ENCODE measurements around the gene FOXC2. TPM values are rescaled to one million over a fixed set of nuclear protein-coding genes. Genes with fewer than 3 reads are reported as not detected.

FOXC2 gene
- total RNA-seq, 5 donors from 2014 or later (not counting 1 experiment from before 2014, with no cell fraction given) = not detected

DNA sequence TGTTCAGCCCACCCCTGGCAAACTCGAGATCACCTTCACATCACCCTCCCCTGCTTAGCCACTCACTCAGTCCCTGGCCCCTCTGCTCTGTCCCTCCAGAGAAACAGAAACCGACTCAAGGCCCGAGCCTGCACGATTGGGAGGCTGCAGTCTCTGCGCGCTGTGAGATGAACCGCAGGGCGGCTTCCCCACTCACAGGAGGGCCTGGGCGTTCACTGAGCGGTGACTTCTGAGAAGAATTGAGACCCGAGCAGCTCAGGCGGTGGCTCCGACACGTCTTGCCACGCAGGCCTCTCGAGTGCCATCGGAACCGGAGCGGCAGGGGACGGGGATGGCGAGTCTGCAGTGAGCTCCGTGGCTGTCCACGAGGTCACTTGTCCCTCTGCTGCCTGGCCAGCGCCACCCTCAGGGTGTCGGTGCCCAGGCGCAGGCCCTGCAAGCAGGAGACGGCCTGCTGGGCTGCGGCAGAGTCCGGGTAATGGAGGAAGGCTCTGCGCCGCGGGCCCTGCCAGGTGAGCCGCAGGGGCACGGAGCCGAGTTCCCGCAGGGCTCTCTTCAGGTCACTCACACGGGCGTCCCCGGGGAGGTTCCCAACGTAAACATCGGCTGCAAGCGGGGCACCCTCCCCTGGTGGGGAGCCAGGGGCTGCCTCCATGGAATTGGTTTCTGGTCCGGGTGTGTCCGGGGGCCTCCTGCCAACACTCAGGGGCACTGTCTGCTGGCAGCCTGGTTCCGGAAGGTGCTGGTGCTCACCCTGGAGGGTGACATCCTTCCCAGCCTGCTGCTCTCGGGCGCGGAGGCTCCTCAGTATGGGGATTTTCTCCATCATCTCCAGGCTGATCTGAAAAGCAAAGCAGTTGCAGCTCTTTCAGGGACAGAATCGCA lies 34.7 kb upstream of the FOXC2 start:
- Mint-ChIP-seq H3K4me3 (no peak overlapping the region), H3K9me3 (peaks cover 0 to 3% (median 0%) of the 10 kb centered on the region in 3 donors), H3K27ac (no peak overlapping the region), H3K4me1 (no peaks in the 10 kb centered on the region), H3K36me3 (peaks cover 9% of the 10 kb centered on the region), H3K27me3 (no peaks in the 10 kb centered on the region)
- Histone ChIP-seq H3K36me3 (ENCODE audit: control insufficient read depth in 2 of 2, extremely low read depth in 1 of 2, insufficient read depth in 1 of 2, low read length in 1 of 2) (peaks cover 8 to 14% of the 10 kb centered on the region in 2 donors), H3K27me3 (replicated peaks in 1 of 2; ENCODE audit: control insufficient read depth in 2 of 2, extremely low read depth in 1 of 2, insufficient read depth in 2 of 2, low read length in 1 of 2) (no peaks in the 10 kb centered on the region), H3K4me1 (ENCODE audit: control insufficient read depth in 1 of 2, extremely low read depth in 1 of 2, insufficient read depth in 2 of 2, low read length in 2 of 2) (no peaks in the 10 kb centered on the region), H3K9me3 (no peaks in the 10 kb centered on the region), H3K4me3 (ENCODE audit: control insufficient read depth in 1 of 2, extremely low read depth in 1 of 2, low read length in 1 of 2) (no peak overlapping the region), H3K27ac (ENCODE audit: low read length) (no peak overlapping the region)
- DNase-seq (no peak), ATAC-seq (replicated peaks in 1 of 4) (no peak)
- POLR2A ChIA-PET = no interaction called here
- CTCF ChIA-PET = no interaction called here
- 90% methylated on average over 49 of the region's 49 CpGs for WGBS (ENCODE audit: insufficient coverage)

DNA sequence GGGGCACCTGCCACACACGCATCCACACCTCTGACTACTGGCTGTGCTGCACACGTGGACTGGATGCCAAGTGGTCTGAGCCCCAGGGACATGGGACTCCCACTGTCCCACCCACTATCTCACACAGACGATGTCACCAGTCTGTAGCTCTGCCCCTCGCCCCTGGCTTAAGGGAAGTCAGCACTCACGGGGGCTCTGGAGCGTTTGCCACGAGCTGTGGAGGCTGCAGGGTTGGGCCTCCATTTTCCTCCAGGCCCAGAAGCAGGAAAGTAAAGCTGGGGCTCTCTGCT lies 34.2 kb upstream of the FOXC2 start:
- Histone ChIP-seq H3K9me3 (no peaks in the 10 kb centered on the region), H3K4me1 (ENCODE audit: control insufficient read depth in 1 of 2, extremely low read depth in 1 of 2, insufficient read depth in 2 of 2, low read length in 2 of 2) (no peaks in the 10 kb centered on the region), H3K27ac (ENCODE audit: low read length) (no peak overlapping the region), H3K27me3 (replicated peaks in 1 of 2; ENCODE audit: control insufficient read depth in 2 of 2, extremely low read depth in 1 of 2, insufficient read depth in 2 of 2, low read length in 1 of 2) (no peaks in the 10 kb centered on the region), H3K36me3 (ENCODE audit: control insufficient read depth in 2 of 2, extremely low read depth in 1 of 2, insufficient read depth in 1 of 2, low read length in 1 of 2) (peaks cover 8 to 16% of the 10 kb centered on the region in 2 donors), H3K4me3 (ENCODE audit: control insufficient read depth in 1 of 2, extremely low read depth in 1 of 2, low read length in 1 of 2) (no peak overlapping the region)
- no peaks in the 10 kb centered on the region for H3K4me1 Mint-ChIP-seq
- H3K36me3 Mint-ChIP-seq = peaks cover 12% of the 10 kb centered on the region
- H3K9me3 Mint-ChIP-seq = peaks cover 0 to 3% (median 0%) of the 10 kb centered on the region in 3 donors
- 85% methylated on average over 7 of the region's 7 CpGs for WGBS (ENCODE audit: insufficient coverage)
- ChIA-PET POLR2A (no interaction called here), CTCF (no interaction called here)
- DNase-seq (no peak), ATAC-seq (replicated peaks in 1 of 4) (no peak)
- no peak overlapping the region for H3K4me3 Mint-ChIP-seq
- H3K27me3 Mint-ChIP-seq = no peaks in the 10 kb centered on the region
- H3K27ac Mint-ChIP-seq = no peak overlapping the region

DNA sequence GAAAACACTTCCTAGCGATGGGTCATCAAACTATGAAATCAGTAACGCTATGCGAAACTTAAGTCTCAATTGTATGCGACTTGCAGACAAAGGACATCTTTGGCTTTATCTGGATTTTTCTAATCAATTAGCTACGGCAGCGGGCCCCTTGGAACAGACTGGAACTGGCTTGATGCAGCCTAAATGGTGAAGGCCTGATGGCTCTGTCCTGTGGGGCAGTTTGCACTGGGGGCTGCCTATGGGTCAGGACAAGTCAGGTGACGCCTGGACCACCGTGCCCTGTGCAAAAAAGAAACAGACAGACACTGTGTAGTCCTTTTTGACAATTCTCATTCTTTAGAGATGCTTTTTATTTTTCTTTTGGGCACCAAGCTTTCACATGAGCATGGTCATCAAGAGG lies 33.6 kb upstream of the FOXC2 start:
- WGBS (ENCODE audit: insufficient coverage) = 96% methylated on average over 8 of the region's 8 CpGs
- no peak overlapping the region for H3K27ac Mint-ChIP-seq
- CTCF ChIA-PET = no interaction called here

DNA sequence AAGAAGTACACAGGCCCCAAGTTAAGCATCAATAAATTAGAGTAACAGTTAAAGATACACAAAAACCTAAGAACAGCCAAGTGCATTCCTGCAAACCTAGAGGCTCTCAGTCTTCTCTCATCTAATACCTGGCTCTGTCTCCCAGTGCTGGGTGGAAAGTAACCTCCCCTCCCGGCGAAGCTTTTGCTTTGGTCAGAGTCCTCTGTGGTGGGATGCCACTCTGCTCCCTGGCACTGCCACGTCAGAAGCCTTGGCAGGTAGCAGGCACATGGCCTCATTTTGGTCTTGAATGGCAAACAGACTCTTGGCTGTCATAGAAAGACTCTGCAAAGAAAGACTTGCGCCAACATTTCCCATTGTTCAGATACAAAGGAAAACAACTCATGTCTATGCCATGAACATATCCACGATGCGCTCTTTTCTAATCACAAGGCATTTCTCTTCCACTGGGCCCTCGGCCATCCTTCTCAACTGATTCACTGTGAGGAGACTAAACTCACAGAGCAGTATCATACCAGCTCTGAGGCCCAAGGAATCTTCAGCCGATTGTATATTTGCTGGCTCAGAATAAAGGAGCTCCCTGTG lies 32.8 kb upstream of the FOXC2 start:
- H3K27ac Mint-ChIP-seq = no peak overlapping the region
- H3K36me3 ChIP-seq (ENCODE audit: control insufficient read depth in 2 of 2, extremely low read depth in 1 of 2, insufficient read depth in 1 of 2, low read length in 1 of 2) = peaks cover 19 to 30% of the 10 kb centered on the region in 2 donors
- no peaks in the 10 kb centered on the region for H3K9me3 ChIP-seq
- no peak overlapping the region for H3K27ac ChIP-seq (ENCODE audit: low read length)
- ChIA-PET CTCF (no interaction called here), POLR2A (no interaction called here)
- H3K4me3 ChIP-seq (ENCODE audit: control insufficient read depth in 1 of 2, extremely low read depth in 1 of 2, low read length in 1 of 2) = no peak overlapping the region
- WGBS (ENCODE audit: insufficient coverage) = 90% methylated on average over 7 of the region's 8 CpGs
- H3K4me1 ChIP-seq (ENCODE audit: control insufficient read depth in 1 of 2, extremely low read depth in 1 of 2, insufficient read depth in 2 of 2, low read length in 2 of 2) = no peaks in the 10 kb centered on the region
- H3K9me3 Mint-ChIP-seq = peaks cover 0 to 3% (median 0%) of the 10 kb centered on the region in 3 donors
- H3K36me3 Mint-ChIP-seq = peaks cover 15% of the 10 kb centered on the region
- H3K27me3 Mint-ChIP-seq = no peaks in the 10 kb centered on the region
- H3K4me3 Mint-ChIP-seq = no peak overlapping the region
- no peaks in the 10 kb centered on the region for H3K27me3 ChIP-seq (replicated peaks in 1 of 2; ENCODE audit: control insufficient read depth in 2 of 2, extremely low read depth in 1 of 2, insufficient read depth in 2 of 2, low read length in 1 of 2)
- no peak for ATAC-seq (replicated peaks in 1 of 4)
- H3K4me1 Mint-ChIP-seq = no peaks in the 10 kb centered on the region
- DNase-seq = no peak

More for the DNA sequence above, 33.6 kb upstream of the FOXC2 start:
- H3K4me1 Mint-ChIP-seq = no peaks in the 10 kb centered on the region
- H3K9me3 ChIP-seq = no peaks in the 10 kb centered on the region
- no peak for ATAC-seq (replicated peaks in 1 of 4)
- H3K27ac ChIP-seq (ENCODE audit: low read length) = no peak overlapping the region
- no peak overlapping the region for H3K4me3 ChIP-seq (ENCODE audit: control insufficient read depth in 1 of 2, extremely low read depth in 1 of 2, low read length in 1 of 2)
- DNase-seq = no peak
- POLR2A ChIA-PET = no interaction called here
- H3K27me3 Mint-ChIP-seq = no peaks in the 10 kb centered on the region
- H3K36me3 Mint-ChIP-seq = peaks cover 10% of the 10 kb centered on the region
- peaks cover 12 to 22% of the 10 kb centered on the region in 2 donors for H3K36me3 ChIP-seq (ENCODE audit: control insufficient read depth in 2 of 2, extremely low read depth in 1 of 2, insufficient read depth in 1 of 2, low read length in 1 of 2)
- H3K27me3 ChIP-seq (replicated peaks in 1 of 2; ENCODE audit: control insufficient read depth in 2 of 2, extremely low read depth in 1 of 2, insufficient read depth in 2 of 2, low read length in 1 of 2) = no peaks in the 10 kb centered on the region
- H3K9me3 Mint-ChIP-seq = peaks cover 0 to 3% (median 0%) of the 10 kb centered on the region in 3 donors
- H3K4me3 Mint-ChIP-seq = no peak overlapping the region
- H3K4me1 ChIP-seq (ENCODE audit: control insufficient read depth in 1 of 2, extremely low read depth in 1 of 2, insufficient read depth in 2 of 2, low read length in 2 of 2) = no peaks in the 10 kb centered on the region

DNA sequence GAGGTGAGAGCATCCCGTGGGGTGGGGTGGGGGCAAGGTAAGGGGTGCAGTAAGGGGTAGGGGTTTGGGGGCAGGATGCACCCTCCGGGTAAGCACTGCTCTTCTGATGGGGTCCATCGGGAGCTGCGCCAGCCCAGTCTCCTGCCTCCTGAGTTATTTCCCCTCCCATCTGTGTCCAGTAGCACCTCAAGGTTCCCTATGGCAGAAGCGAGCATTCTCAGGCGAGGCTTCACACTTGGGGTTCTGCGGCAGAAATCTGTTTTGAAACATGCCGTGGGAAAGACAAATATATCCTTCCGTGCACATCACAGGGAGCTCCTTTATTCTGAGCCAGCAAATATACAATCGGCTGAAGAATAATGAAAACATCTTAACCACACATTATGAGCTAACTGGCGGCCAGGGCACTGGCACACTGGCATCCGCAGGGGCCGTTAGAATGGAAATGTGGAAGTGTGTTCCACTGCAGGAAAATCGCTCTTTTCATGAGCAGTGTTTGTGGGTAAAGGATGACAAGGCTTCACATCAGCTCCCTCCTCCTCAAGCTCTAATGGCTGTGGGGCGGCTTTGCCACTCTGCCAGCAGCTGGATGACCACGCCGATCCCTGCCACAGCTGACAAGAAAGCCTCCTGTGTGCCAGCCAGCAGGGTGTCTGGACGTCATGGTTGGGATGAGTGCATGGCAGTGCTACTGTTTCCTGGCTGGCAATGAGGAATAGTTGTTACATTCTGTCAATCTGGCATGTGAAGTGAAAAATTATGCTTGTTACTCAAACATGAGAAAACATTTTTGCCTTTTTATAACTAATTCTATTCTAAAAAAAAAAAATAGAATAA lies 31.6 kb upstream of the FOXC2 start:
- H3K4me3 ChIP-seq (ENCODE audit: control insufficient read depth in 1 of 2, extremely low read depth in 1 of 2, low read length in 1 of 2) = no peak overlapping the region
- peaks cover 17 to 41% of the 10 kb centered on the region in 2 donors for H3K36me3 ChIP-seq (ENCODE audit: control insufficient read depth in 2 of 2, extremely low read depth in 1 of 2, insufficient read depth in 1 of 2, low read length in 1 of 2)
- ChIA-PET POLR2A (interaction anchor here in 1 of 2 donors (0.6 kb wide), 1 partner anchor 1412 kb away, joined by 8 read pairs; no protein-coding TSS in a partner anchor), CTCF (no interaction called here)
- 93% methylated on average over 8 of the region's 18 CpGs for WGBS (ENCODE audit: insufficient coverage)
- Mint-ChIP-seq H3K4me3 (no peak overlapping the region), H3K9me3 (peaks cover 0 to under 1% (median 0%) of the 10 kb centered on the region in 3 donors), H3K27me3 (no peaks in the 10 kb centered on the region), H3K36me3 (peaks cover 21% of the 10 kb centered on the region), H3K4me1 (no peaks in the 10 kb centered on the region), H3K27ac (no peak overlapping the region)
- no peaks in the 10 kb centered on the region for H3K27me3 ChIP-seq (replicated peaks in 1 of 2; ENCODE audit: control insufficient read depth in 2 of 2, extremely low read depth in 1 of 2, insufficient read depth in 2 of 2, low read length in 1 of 2)
- no peak overlapping the region for H3K27ac ChIP-seq (ENCODE audit: low read length)
- H3K4me1 ChIP-seq (ENCODE audit: control insufficient read depth in 1 of 2, extremely low read depth in 1 of 2, insufficient read depth in 2 of 2, low read length in 2 of 2) = no peaks in the 10 kb centered on the region
- ATAC-seq (replicated peaks in 1 of 4) (no peak), DNase-seq (no peak)
- H3K9me3 ChIP-seq = no peaks in the 10 kb centered on the region

DNA sequence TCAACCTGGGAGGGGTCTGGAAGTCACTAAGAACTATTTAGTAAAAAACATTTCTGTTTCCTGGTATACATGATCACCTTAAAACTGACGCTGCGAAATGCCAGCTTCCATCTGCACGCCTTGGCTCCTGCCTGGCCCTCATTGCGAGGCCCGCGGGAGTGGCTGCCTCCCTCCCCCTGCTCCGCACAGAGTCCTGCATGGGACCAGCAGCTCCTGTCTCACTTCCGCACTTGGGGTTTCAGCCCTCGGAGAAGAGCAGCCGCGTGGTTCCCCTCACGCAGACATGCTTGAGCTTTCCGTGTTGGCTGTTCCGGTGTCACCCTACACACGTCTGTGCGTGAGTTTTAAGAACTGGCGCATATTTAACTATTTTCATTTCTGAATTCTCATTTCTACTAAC lies 30.0 kb upstream of the FOXC2 start:
- Histone ChIP-seq H3K4me1 (ENCODE audit: control insufficient read depth in 1 of 2, extremely low read depth in 1 of 2, insufficient read depth in 2 of 2, low read length in 2 of 2) (no peaks in the 10 kb centered on the region), H3K27me3 (replicated peaks in 1 of 2; ENCODE audit: control insufficient read depth in 2 of 2, extremely low read depth in 1 of 2, insufficient read depth in 2 of 2, low read length in 1 of 2) (no peaks in the 10 kb centered on the region), H3K9me3 (no peaks in the 10 kb centered on the region), H3K27ac (ENCODE audit: low read length) (no peak overlapping the region), H3K36me3 (ENCODE audit: control insufficient read depth in 2 of 2, extremely low read depth in 1 of 2, insufficient read depth in 1 of 2, low read length in 1 of 2) (peaks cover 18 to 53% of the 10 kb centered on the region in 2 donors), H3K4me3 (ENCODE audit: control insufficient read depth in 1 of 2, extremely low read depth in 1 of 2, low read length in 1 of 2) (no peak overlapping the region)
- 96% methylated on average over 17 of the region's 17 CpGs for WGBS (ENCODE audit: insufficient coverage)
- H3K27ac Mint-ChIP-seq = no peak overlapping the region
- DNase-seq (no peak), ATAC-seq (replicated peaks in 1 of 4) (no peak)
- no peaks in the 10 kb centered on the region for H3K27me3 Mint-ChIP-seq
- CTCF ChIA-PET = no interaction called here
- peaks cover 35% of the 10 kb centered on the region for H3K36me3 Mint-ChIP-seq
- POLR2A ChIA-PET = no interaction called here
- no peaks in the 10 kb centered on the region for H3K9me3 Mint-ChIP-seq
- H3K4me3 Mint-ChIP-seq = no peak overlapping the region
- H3K4me1 Mint-ChIP-seq = no peaks in the 10 kb centered on the region
